Trophoblast cell (in vitro differentiated cells and primary cell): ENCODE results near the gene P4HB.

Source experiments
- DNase-seq, 2 donors: peaks; one replicate each; pipeline ENCODE4 v3.0.0-alpha.2; 2016
- H2AFZ ChIP-seq: 2 replicates; pipeline ENCODE4 v1.6.1; 2013; ENCODE audit warnings: low read length, moderate library complexity, mild to moderate bottlenecking; ENCODE audit not compliant: insufficient read depth, poor library complexity
- H2AK5ac ChIP-seq: 2 replicates; pipeline ENCODE4 v1.6.1; 2013; ENCODE audit warnings: mild to moderate bottlenecking, low read length
- H2BK120ac ChIP-seq: 2 replicates; pipeline ENCODE4 v1.6.1; 2013; ENCODE audit warnings: low read length, mild to moderate bottlenecking, moderate library complexity; ENCODE audit not compliant: insufficient read depth, poor library complexity
- H2BK12ac ChIP-seq: 2 replicates; pipeline ENCODE4 v1.6.1; 2013; ENCODE audit warnings: mild to moderate bottlenecking, low read length, moderate library complexity
- H2BK5ac ChIP-seq: 2 replicates; pipeline ENCODE4 v1.6.1; 2013; ENCODE audit warnings: low read length, low read depth, moderate library complexity, mild to moderate bottlenecking; ENCODE audit not compliant: poor library complexity
- H3K14ac ChIP-seq: 2 replicates; pipeline ENCODE4 v1.6.1; 2013; ENCODE audit warnings: mild to moderate bottlenecking, low read length
- H3K18ac ChIP-seq: 2 replicates; pipeline ENCODE4 v1.6.1; 2013; ENCODE audit warnings: mild to moderate bottlenecking, low read length
- H3K23ac ChIP-seq: 2 replicates; pipeline ENCODE4 v1.6.1; 2013; ENCODE audit warnings: low read length
- H3K27ac ChIP-seq: 2 replicates; pipeline ENCODE4 v1.5.1; 2013; ENCODE audit warnings: low read depth, mild to moderate bottlenecking, inconsistent platforms, low read length, moderate library complexity
- H3K27me3 ChIP-seq: 2 replicates; pipeline ENCODE4 v1.6.1; 2013; ENCODE audit warnings: inconsistent platforms, mild to moderate bottlenecking, low read length, moderate library complexity; ENCODE audit not compliant: insufficient read depth
- H3K36me3 ChIP-seq, 2 experiments: 1 replicate in 1 of 2; 2 replicates in 1 of 2; pipeline ENCODE4 v1.6.1; 2013; ENCODE audit warnings: low read length in 2 of 2, mild to moderate bottlenecking in 2 of 2, moderate library complexity in 1 of 2; ENCODE audit not compliant: insufficient read depth in 2 of 2, control insufficient read depth in 1 of 2
- H3K4ac ChIP-seq: 2 replicates; pipeline ENCODE4 v1.6.1; 2013; ENCODE audit warnings: low read depth, mild to moderate bottlenecking, low read length, moderate library complexity
- H3K4me1 ChIP-seq, 2 experiments: 1 replicate in 1 of 2; 2 replicates in 1 of 2; pipeline ENCODE4 v1.6.1; 2013; ENCODE audit warnings: low read length in 2 of 2, mild to moderate bottlenecking in 2 of 2, moderate library complexity in 1 of 2; ENCODE audit not compliant: insufficient read depth in 2 of 2, control insufficient read depth in 1 of 2
- H3K4me2 ChIP-seq: 2 replicates; pipeline ENCODE4 v1.6.1; 2013; ENCODE audit warnings: inconsistent platforms, mild to moderate bottlenecking, low read length, moderate library complexity
- H3K4me3 ChIP-seq: 2 replicates; pipeline ENCODE4 v1.5.1; 2013; ENCODE audit warnings: mild to moderate bottlenecking, low read depth, low read length, inconsistent platforms
- H3K79me1 ChIP-seq: one replicate; pipeline ENCODE4 v1.6.1; 2013; ENCODE audit warnings: low read length
- H3K79me2 ChIP-seq: 2 replicates; pipeline ENCODE4 v1.6.1; 2013; ENCODE audit warnings: low read length, mild to moderate bottlenecking; ENCODE audit not compliant: control insufficient read depth, insufficient read depth, poor library complexity
- H3K9ac ChIP-seq: 2 replicates; pipeline ENCODE4 v1.6.1; 2013; ENCODE audit warnings: mild to moderate bottlenecking, low read length
- H3K9me3 ChIP-seq: 2 replicates; pipeline ENCODE4 v1.6.1; 2013; ENCODE audit warnings: low read depth, mild to moderate bottlenecking, control low read depth, inconsistent platforms, low read length; ENCODE audit not compliant: insufficient read depth
- H4K12ac ChIP-seq: 2 replicates; pipeline ENCODE4 v1.6.1; 2013; ENCODE audit warnings: low read depth, mild to moderate bottlenecking, low read length, moderate library complexity
- H4K8ac ChIP-seq: 2 replicates; pipeline ENCODE4 v1.6.1; 2013; ENCODE audit warnings: low read depth, mild to moderate bottlenecking, low read length, moderate library complexity
- H4K91ac ChIP-seq: one replicate; pipeline ENCODE4 v1.6.1; 2013; ENCODE audit warnings: low read depth, mild to moderate bottlenecking, low read length, moderate library complexity
- WGBS: extraction: QIAGEN DNeasy Blood & Tissue Kit; methylation state at CpG from one replicate; pipeline ENCODE4 v1.1.7; 2013; ENCODE audit warnings: missing lambda C conversion rate; ENCODE audit not compliant: insufficient read length, insufficient coverage; ENCODE audit errors: extremely low coverage; 5-methylcytosine and 5-hydroxymethylcytosine counted together

Gene P4HB

GRCh38 chr17:81834831-81835267, 25.5 kb downstream of the P4HB start, which contains the start of gene PPP1R27:
PPP1R27 (minus strand) TSS chr17:81835050; CDS start chr17:81834953, 97 bp downstream.
- Histone ChIP-seq H2AK5ac (peak within 1 kb of the TSS; percentile 34), H3K4ac (peak within 1 kb of the TSS; percentile 95), H2BK120ac (no peak within 1 kb of the TSS), H4K91ac (peak within 1 kb of the TSS; percentile 99), H3K4me1 (peaks cover 20 to 23% of the 10 kb centered on the region in 2 experiments), H2BK5ac (no peak within 1 kb of the TSS), H4K8ac (peak within 1 kb of the TSS; percentile 98), H3K79me2 (peaks cover 15% of the 10 kb centered on the region), H3K9ac (peak within 1 kb of the TSS; percentile 2), H3K23ac (no peak within 1 kb of the TSS), H3K9me3 (peaks cover 2% of the 10 kb centered on the region), H3K27ac (peak within 1 kb of the TSS; percentile 81), H3K36me3 (peaks cover 3% of the 10 kb centered on the region in 2 experiments), H3K79me1 (peaks cover 18% of the 10 kb centered on the region), H3K14ac (peak within 1 kb of the TSS; percentile 12), H2BK12ac (no peak within 1 kb of the TSS), H3K4me3 (no peak within 1 kb of the TSS), H4K12ac (peak within 1 kb of the TSS; percentile 31), H3K4me2 (peak within 1 kb of the TSS; percentile 92), H3K27me3 (no peaks in the 10 kb centered on the region), H3K18ac (peak within 1 kb of the TSS; percentile 34), H2AFZ (peak within 1 kb of the TSS; percentile 1)
- no peak for DNase-seq
- WGBS = no CpG with 5 or more reads among the region's 26 CpGs

GRCh38 chr17:81833921-81834830, 26.2 kb downstream of the P4HB start:
- Histone ChIP-seq H2BK5ac (no peak overlapping the region), H3K27me3 (no peaks in the 10 kb centered on the region), H3K9me3 (peaks cover 2% of the 10 kb centered on the region), H3K79me2 (peaks cover 15% of the 10 kb centered on the region), H3K14ac (peak overlapping the region; percentile 95), H2AK5ac (peak overlapping the region; percentile 34), H2BK12ac (no peak overlapping the region), H3K18ac (peak overlapping the region; percentile 34), H3K27ac (peak overlapping the region; percentile 81), H3K9ac (peak overlapping the region; percentile 2), H3K4me1 (peaks cover 16 to 21% of the 10 kb centered on the region in 2 experiments), H2BK120ac (no peak overlapping the region), H4K91ac (peak overlapping the region; percentile 99), H4K12ac (peak overlapping the region; percentile 31), H3K36me3 (peaks cover 4 to 5% of the 10 kb centered on the region in 2 experiments), H3K4ac (peak overlapping the region; percentile 95), H3K23ac (no peak overlapping the region), H3K79me1 (peaks cover 17% of the 10 kb centered on the region), H4K8ac (peak overlapping the region; percentile 98), H2AFZ (peak overlapping the region; percentile 1), H3K4me3 (peak overlapping the region; percentile 80), H3K4me2 (peak overlapping the region; percentile 92)
- no CpG with 5 or more reads among the region's 31 CpGs for WGBS
- DNase-seq = peak in 1 of 2 donors; percentile 49

- peak; percentile 95 to 96 for DNase-seq
- Histone ChIP-seq H2BK120ac (peak within 1 kb of the TSS; percentile 95), H3K27me3 (no peaks in the 10 kb centered on the region), H4K12ac (peak within 1 kb of the TSS; percentile 86), H3K9me3 (peaks cover 2% of the 10 kb centered on the region), H3K36me3 (peaks cover 4 to 5% of the 10 kb centered on the region in 2 experiments), H3K4me1 (peaks cover 12 to 14% of the 10 kb centered on the region in 2 experiments), H3K4me3 (peak within 1 kb of the TSS; percentile 90), H3K9ac (peak within 1 kb of the TSS; percentile 97), H4K8ac (peak within 1 kb of the TSS; percentile 98), H3K27ac (peak within 1 kb of the TSS; percentile 81), H4K91ac (peak within 1 kb of the TSS; percentile 99), H3K79me2 (peaks cover 15% of the 10 kb centered on the region), H3K79me1 (peaks cover 13% of the 10 kb centered on the region), H2AK5ac (peak within 1 kb of the TSS; percentile 77), H2BK5ac (peak within 1 kb of the TSS; percentile 84), H3K14ac (peak within 1 kb of the TSS; percentile 95), H3K4me2 (peak within 1 kb of the TSS; percentile 92), H2AFZ (peak within 1 kb of the TSS; percentile 50), H3K23ac (no peak within 1 kb of the TSS), H3K18ac (peak within 1 kb of the TSS; percentile 97), H2BK12ac (peak within 1 kb of the TSS; percentile 27), H3K4ac (peak within 1 kb of the TSS; percentile 95)
- no CpG with 5 or more reads among the region's 76 CpGs for WGBS
Measured at GRCh38 chr17:81833160-81833920, 27.0 kb downstream of the P4HB start, which contains the start of gene MCRIP1. MCRIP1 (minus strand) TSS chr17:81833291; CDS start chr17:81824506, 8,785 bp downstream.

- Histone ChIP-seq H3K18ac (peak overlapping the region; percentile 50), H3K36me3 (peaks cover 4 to 5% of the 10 kb centered on the region in 2 experiments), H4K12ac (peak overlapping the region; percentile 49), H3K27ac (peak overlapping the region; percentile 52), H4K8ac (peak overlapping the region; percentile 66), H2AK5ac (peak overlapping the region; percentile 77), H4K91ac (peak overlapping the region; percentile 75), H2BK120ac (peak overlapping the region; percentile 39), H3K4me1 (peaks cover 9 to 14% of the 10 kb centered on the region in 2 experiments), H3K23ac (no peak overlapping the region), H3K14ac (peak overlapping the region; percentile 59), H2AFZ (peak overlapping the region; percentile 50), H3K4me2 (peak overlapping the region; percentile 68), H2BK12ac (no peak overlapping the region), H3K4ac (peak overlapping the region; percentile 87), H3K79me2 (peaks cover 15% of the 10 kb centered on the region), H2BK5ac (peak overlapping the region; percentile 47), H3K79me1 (peaks cover 13% of the 10 kb centered on the region), H3K4me3 (peak overlapping the region; percentile 90), H3K27me3 (no peaks in the 10 kb centered on the region), H3K9me3 (peaks cover 2% of the 10 kb centered on the region), H3K9ac (peak overlapping the region; percentile 42)
- no CpG with 5 or more reads among the region's 65 CpGs for WGBS
- DNase-seq = peak in 1 of 2 donors; percentile 31
Measured at GRCh38 chr17:81832608-81833159, 27.7 kb downstream of the P4HB start.
